ENCODE measurements around the gene MARCHF5.

Gene MARCHF5

GRCh38 chr10:92290837-92291615 is at the start of gene MARCHF5, which contains the start of gene CPEB3:
Gene MARCHF5 (plus strand): TSS chr10:92291167. CDS start chr10:92291495, 328 bp downstream.
Gene CPEB3 (minus strand): TSS chr10:92291078. CDS start chr10:92240350, 50,728 bp downstream.
- peak; percentile 70 for DNase-seq (ENCODE audit: low read depth)

- no peak for DNase-seq (ENCODE audit: low read depth)
These were observed 49.5 kb upstream of the MARCHF5 start for GRCh38 chr10:92241501-92241900.

GRCh38 chr10:92242380-92242779 is 48.6 kb upstream of the MARCHF5 start:
- no peak for DNase-seq (ENCODE audit: low read depth)

- no peak for DNase-seq (ENCODE audit: low read depth)
These were observed 47.9 kb upstream of the MARCHF5 start for GRCh38 chr10:92242910-92243671.

- no peak for DNase-seq (ENCODE audit: low read depth)
These were observed 46.2 kb upstream of the MARCHF5 start for GRCh38 chr10:92244796-92245195.

- DNase-seq (ENCODE audit: low read depth), result no peak
These were observed 42.4 kb upstream of the MARCHF5 start for GRCh38 chr10:92248566-92248965.

GRCh38 chr10:92263396-92263795 is 27.6 kb upstream of the MARCHF5 start:
- no peak for DNase-seq (ENCODE audit: low read depth)

- DNase-seq (ENCODE audit: low read depth), result no peak
These were observed 26.7 kb upstream of the MARCHF5 start for GRCh38 chr10:92264249-92264648.

GRCh38 chr10:92265687-92266258 is 25.2 kb upstream of the MARCHF5 start:
- DNase-seq (ENCODE audit: low read depth), result no peak

- no peak for DNase-seq (ENCODE audit: low read depth)
These were observed 23.6 kb upstream of the MARCHF5 start for GRCh38 chr10:92267343-92267742.

- no peak for DNase-seq (ENCODE audit: low read depth)
These were observed 22.2 kb upstream of the MARCHF5 start for GRCh38 chr10:92268748-92269147.

GRCh38 chr10:92274071-92274470 is 16.9 kb upstream of the MARCHF5 start:
- DNase-seq (ENCODE audit: low read depth), result no peak

GRCh38 chr10:92278996-92279696 is 11.8 kb upstream of the MARCHF5 start:
- DNase-seq (ENCODE audit: low read depth), result no peak

GRCh38 chr10:92284112-92284704 is 6.8 kb upstream of the MARCHF5 start:
- DNase-seq (ENCODE audit: low read depth), result no peak

GRCh38 chr10:92290076-92290836 is 711 bp upstream of the MARCHF5 start:
- DNase-seq (ENCODE audit: low read depth), result peak; percentile 19

GRCh38 chr10:92291616-92291865 is 574 bp downstream of the MARCHF5 start:
- DNase-seq (ENCODE audit: low read depth), result no peak

GRCh38 chr10:92291921-92292845 is 1.2 kb downstream of the MARCHF5 start:
- peak; percentile 26 for DNase-seq (ENCODE audit: low read depth)

- DNase-seq (ENCODE audit: low read depth), result no peak
These were observed 7.5 kb downstream of the MARCHF5 start for GRCh38 chr10:92298487-92298886.

- no peak for DNase-seq (ENCODE audit: low read depth)
These were observed 12.1 kb downstream of the MARCHF5 start for GRCh38 chr10:92303096-92303495.

GRCh38 chr10:92304061-92304460 is 13.1 kb downstream of the MARCHF5 start:
- DNase-seq (ENCODE audit: low read depth), result no peak

All from HS-27A (cell line).